Measurements from ENCODE around the gene TSHZ2.
"Not testable (repeated sequence)": the region's sequence is repeated elsewhere in the genome, so short reads cannot be mapped to it uniquely, and the experiment has no call there.

TSHZ2 gene

GRCh38 chr20:52996130-52996529 lies 24.0 kb downstream of the TSHZ2 start:
- DNase-seq (ENCODE audit: low read depth) = no peak

DNA sequence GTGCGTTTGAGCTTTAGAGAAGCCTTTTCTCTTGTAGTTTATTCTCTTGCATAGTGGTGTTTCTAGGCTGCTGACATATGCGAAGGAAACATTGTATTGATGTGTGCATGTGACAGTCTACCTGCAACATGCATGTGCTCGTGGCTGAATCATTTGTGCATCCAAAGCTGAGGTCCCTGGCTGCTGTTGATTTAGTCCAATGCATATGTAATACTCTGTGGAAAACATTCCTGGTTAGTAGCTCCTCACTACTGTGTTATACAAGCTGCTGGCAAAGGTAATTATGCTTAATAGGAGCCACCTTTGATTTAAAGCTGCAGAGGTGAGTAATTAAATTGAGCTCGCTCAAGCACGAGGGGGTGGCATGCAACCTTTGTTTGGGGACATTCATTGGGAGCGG lies 24.5 kb downstream of the TSHZ2 start:
- no peak for DNase-seq (ENCODE audit: low read depth)

GRCh38 chr20:52998268-52998667 lies 26.1 kb downstream of the TSHZ2 start:
- no peak for DNase-seq (ENCODE audit: low read depth)

GRCh38 chr20:52999040-52999439 lies 26.9 kb downstream of the TSHZ2 start:
- no peak for DNase-seq (ENCODE audit: low read depth)

DNA sequence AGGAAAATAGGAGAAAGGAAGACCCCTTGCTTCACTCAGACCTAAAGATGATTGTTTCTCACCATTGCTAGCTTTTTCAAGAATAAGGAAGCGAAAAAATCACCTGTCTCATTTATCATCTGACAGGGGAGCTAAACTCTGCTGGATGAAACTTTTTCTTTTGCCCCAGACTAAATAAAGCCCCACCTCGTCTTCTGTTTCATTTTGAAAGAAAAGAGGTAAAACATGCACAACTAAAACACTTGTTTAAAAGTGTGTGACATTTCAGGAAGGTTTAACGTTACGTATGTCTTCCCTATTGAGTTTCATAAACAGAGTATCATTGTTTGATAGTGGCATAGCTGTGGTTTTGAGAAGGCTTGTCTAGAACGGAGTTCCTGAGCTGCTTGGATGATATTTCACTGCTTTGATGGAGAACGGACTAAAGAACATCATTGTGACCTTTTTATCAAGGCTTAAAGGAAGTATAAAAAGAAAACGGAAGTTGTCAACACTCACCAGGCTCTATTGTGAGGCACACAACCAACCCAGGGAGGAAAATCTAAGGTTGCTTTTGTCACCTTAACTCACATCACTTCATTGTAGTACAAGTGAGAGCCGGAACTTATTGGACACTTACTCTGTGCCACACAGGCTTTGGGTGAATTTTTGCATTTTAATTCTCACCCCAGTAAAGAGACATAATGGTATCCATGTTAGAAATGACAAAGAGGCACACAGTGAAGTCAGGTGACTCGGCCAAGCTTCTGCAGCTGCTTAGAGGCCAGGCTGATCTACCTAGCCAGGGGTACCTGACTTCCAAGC lies 29.5 kb downstream of the TSHZ2 start:
- no peak for DNase-seq (ENCODE audit: low read depth)

DNA sequence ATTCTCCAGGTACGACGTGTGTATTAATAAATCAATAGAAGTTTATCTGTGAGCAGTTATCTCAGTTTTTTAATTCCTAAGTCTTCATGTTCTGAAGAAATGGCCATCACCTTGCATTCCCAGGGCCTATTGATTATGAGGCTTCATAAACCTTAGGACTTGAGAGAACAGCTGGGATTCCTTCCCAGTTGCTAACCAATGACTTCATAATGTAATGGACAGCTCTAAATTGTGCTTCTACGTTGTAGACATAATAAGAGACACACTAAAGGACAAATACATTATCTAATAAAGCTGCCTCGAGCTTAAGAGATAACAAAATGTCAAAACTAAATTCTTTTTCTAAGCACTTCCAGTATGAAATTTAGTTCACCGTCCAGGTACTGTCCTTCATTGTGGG lies 30.6 kb downstream of the TSHZ2 start:
- no peak for DNase-seq (ENCODE audit: low read depth)

- DNase-seq (ENCODE audit: low read depth) = no peak
Measured at GRCh38 chr20:53003420-53004154, 31.4 kb downstream of the TSHZ2 start.

DNA sequence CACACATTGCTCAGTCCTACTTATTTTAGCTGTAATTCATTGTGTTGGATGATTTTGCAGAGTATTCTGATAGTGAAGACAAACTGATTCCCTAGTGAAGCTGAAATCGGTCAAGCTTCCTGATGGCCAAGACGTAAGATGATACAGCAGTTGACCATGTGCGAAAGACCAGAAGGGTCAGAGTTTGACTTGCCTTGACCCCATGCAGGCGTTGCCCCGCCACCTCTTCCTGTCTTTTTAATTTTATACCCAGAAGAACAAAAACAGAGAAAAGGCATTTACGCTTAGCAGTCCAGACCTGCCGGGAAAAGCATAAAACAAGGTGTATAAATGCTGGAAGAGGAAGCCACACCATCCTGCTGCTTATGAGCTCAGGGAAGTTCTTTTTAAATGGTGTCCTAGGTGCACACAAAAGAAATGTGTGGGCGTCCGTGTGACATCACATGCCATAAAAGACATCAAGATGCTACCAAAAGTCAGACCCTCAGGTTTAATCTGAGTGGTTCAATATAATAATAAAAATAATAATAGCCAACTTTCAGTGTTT lies 32.2 kb downstream of the TSHZ2 start:
- DNase-seq (ENCODE audit: low read depth) = no peak

DNA sequence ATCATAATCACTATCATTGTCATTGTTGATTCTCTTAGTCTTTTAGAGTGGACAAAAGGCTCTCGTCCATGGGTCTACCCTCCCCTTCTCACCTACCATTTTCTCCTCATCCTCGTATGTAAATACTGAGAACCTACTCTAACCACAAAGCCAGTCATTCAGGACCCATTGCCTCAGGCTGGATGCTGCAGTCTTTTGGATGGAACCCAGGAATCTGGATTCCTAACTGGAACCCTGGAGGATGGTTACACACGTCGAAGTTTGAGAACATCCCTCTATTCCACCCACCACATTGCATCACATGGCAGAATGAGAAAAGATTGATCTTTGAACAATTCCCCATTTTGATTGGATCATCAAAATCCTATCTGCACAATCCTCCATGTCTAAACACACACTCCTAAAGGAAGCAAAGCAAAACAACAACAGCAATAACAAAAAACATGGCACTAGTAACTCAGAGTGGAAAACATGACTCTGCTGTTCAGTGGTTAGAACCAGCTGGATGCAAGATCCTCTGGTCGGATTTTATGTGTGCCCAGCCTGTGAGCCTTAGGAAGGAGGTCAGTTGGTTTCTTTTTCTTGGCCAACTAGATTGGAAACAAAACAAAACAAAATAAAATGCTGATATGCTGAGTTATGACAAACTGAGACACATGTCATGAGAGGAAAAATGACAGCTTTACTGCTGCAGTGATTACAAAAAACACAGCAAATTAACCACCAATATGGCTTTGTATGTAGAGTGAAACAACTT lies 38.0 kb downstream of the TSHZ2 start:
- no peak for DNase-seq (ENCODE audit: low read depth)

DNA sequence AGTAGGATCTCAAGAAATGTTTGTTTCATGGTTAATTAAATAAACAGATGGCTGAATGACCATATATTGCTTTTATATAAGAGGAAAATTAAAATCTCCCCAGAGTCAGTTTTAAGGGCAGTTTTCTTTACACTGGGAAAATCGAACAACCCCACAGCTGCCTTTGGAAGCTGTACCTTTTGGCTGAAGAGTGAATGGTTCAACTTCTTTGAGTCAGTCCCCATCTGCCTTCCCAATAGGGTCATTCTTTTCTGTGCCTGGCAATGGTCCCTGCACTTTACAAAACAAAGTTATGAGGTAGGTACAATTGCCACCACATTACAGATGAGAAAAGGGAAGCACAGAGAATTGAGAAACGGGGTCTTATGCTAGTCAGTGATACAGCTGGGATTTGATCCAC lies 39.5 kb downstream of the TSHZ2 start:
- DNase-seq (ENCODE audit: low read depth) = no peak

DNA sequence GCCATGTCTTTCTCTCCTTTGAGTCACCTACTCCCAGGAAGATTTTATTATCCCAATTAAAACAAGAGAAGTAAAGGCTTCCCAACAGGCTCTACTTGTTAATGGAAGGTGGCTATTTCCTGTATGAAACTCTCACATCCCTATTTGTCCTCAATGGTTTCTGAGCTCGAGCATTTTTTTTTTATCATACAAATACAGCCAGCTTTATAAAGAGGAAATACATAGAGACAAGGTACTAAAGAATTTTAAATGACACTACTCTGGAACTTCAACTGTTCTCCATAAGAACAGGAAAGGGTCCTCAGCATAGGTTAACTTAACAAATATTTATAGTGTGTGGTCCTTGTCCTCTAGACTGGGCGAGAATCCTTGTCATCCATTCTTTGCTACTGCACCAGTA lies 41.0 kb downstream of the TSHZ2 start:
- DNase-seq (ENCODE audit: low read depth) = no peak

DNA sequence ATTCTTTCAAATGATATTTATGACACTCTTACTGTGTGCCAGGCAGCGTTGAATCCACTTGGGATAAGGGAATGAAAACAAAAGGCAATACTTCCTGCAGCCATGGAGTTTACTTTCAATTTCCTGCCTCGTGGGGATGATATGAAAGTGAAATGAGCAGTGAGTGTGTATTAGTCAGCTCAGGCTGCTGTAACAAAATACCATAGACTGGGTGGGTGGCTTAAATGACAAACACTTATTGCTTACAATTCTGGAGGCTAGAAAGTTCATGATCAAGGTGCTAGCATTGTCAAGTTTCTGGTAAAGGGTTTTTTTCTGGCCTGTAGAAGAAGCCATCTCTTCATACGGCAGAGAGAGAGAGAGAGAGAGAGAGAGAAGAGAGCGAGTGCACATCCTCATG lies 41.7 kb downstream of the TSHZ2 start:
- no peak for DNase-seq (ENCODE audit: low read depth)

GRCh38 chr20:53016071-53016470 lies 43.9 kb downstream of the TSHZ2 start:
- no peak for DNase-seq (ENCODE audit: low read depth)

- DNase-seq (ENCODE audit: low read depth) = no peak
Measured at GRCh38 chr20:53016534-53017042, 44.4 kb downstream of the TSHZ2 start.

GRCh38 chr20:53017206-53017605 lies 45.0 kb downstream of the TSHZ2 start:
- DNase-seq (ENCODE audit: low read depth) = no peak

- no peak for DNase-seq (ENCODE audit: low read depth)
Measured at GRCh38 chr20:53019464-53019863, 47.3 kb downstream of the TSHZ2 start.

- no peak for DNase-seq (ENCODE audit: low read depth)
Measured at GRCh38 chr20:53020376-53020775, 48.2 kb downstream of the TSHZ2 start.

GRCh38 chr20:53020834-53021233 lies 48.7 kb downstream of the TSHZ2 start:
- no peak for DNase-seq (ENCODE audit: low read depth)

- no peak for DNase-seq (ENCODE audit: low read depth)
Measured at GRCh38 chr20:53021934-53022333, 49.8 kb downstream of the TSHZ2 start.

GRCh38 chr20:53023732-53024520 lies 51.8 kb downstream of the TSHZ2 start:
- no peak for DNase-seq (ENCODE audit: low read depth)

GRCh38 chr20:53024653-53025052 lies 52.5 kb downstream of the TSHZ2 start:
- DNase-seq (ENCODE audit: low read depth) = not testable (repeated sequence)

DNA sequence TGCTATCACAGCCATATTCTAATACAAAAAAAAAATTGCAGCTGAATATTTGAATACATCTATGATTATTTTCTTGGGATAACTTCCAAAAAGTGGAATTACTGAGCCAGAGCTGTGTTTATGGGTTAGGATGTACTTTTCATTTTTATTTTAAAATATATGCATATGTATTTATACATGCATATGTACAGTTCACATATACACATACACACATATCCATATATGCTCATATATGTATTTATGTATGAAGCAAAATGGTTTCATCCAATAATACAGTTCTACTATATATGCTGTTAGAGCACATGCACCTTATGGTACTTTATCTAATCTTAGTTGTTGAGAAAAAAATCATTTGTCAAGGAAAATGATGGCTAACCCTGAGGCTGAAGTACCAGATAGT lies 54.9 kb downstream of the TSHZ2 start:
- no peak for DNase-seq (ENCODE audit: low read depth)

All from activated T-cell treated with anti-CD3 and anti-CD28 coated beads for 1 hour (primary cell).